NOMO-1 (cell line): ENCODE results near the gene TNFSF10.
A peak's percentile ranks its signal among the peaks of the same experiment; 100 is the strongest.

Experiments
- DNase-seq, 2 experiments: peaks; one replicate each; lab custom pipeline; 2025; ENCODE audit not compliant: unreplicated experiment in 2 of 2; lab: John Stamatoyannopoulos, UW

Gene TNFSF10

DNA sequence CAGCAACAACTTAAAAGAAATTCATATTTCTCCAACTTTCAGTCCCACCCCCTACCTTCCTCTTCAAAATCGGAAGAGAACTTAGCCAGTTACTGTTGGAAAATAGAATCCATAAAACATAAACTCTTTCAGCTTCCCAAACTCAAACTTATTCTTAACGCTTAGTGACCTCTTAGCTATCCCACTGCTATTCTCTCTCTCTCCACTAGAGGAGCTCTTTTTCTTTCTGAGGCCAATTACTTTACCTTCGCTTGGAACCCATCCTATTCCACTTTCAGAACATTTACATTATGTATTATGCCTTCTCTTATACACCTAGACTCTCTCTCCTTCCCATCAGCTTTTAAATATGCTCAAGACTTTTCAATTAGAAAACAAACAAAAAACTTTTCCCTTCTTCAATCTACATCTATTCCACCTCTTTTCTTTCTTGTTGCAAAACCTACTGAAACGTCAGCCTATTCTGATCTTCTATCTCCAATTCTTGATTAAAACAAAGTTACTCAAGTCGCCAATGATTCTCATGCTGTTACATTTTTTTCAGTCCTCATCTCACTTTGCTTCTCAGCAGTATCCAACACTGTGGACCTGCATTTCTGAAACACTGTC is 61.6 kb downstream of the TNFSF10 start:
- peak; percentile 10 to 75 for DNase-seq

- no peak for DNase-seq
Measured at GRCh38 chr3:172456404-172456803, 66.8 kb downstream of the TNFSF10 start.
